ENCODE results near the gene MAP1A. TPM values are rescaled to one million over a fixed set of nuclear protein-coding genes. Genes with fewer than 3 reads are reported as not detected.

The MAP1A gene
- total RNA-seq, 1 donor from 2014 or later, result 7.1 TPM

DNA sequence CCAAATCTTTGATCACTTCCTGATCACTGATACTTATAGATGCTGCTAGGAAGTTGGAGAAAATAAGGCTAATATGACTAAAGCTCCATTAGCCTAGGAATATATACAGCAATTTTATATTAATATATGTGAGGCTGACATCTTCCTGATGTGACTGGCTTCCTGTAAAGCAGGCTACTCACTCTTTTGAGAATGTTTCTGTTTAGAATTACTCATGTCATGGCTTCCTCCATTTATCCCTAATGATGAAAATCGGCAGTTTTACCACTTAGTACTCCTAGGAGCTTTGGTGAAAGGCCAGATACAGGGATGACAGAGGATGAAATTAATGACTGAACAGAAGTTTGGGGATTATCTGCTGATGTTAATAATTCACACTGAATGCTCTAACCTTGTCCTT, 3.9 kb upstream of the MAP1A start:
- Histone ChIP-seq H3K36me3 (no peaks in the 10 kb centered on the region), H3K27ac (no peak overlapping the region), H3K27me3 (ENCODE audit: low read depth) (peaks cover 5% of the 10 kb centered on the region), H3K9me3 (no peaks in the 10 kb centered on the region), H3K4me3 (no peak overlapping the region), H3K4me1 (peaks cover 37% of the 10 kb centered on the region)
- TF ChIP-seq, protein P1, sequence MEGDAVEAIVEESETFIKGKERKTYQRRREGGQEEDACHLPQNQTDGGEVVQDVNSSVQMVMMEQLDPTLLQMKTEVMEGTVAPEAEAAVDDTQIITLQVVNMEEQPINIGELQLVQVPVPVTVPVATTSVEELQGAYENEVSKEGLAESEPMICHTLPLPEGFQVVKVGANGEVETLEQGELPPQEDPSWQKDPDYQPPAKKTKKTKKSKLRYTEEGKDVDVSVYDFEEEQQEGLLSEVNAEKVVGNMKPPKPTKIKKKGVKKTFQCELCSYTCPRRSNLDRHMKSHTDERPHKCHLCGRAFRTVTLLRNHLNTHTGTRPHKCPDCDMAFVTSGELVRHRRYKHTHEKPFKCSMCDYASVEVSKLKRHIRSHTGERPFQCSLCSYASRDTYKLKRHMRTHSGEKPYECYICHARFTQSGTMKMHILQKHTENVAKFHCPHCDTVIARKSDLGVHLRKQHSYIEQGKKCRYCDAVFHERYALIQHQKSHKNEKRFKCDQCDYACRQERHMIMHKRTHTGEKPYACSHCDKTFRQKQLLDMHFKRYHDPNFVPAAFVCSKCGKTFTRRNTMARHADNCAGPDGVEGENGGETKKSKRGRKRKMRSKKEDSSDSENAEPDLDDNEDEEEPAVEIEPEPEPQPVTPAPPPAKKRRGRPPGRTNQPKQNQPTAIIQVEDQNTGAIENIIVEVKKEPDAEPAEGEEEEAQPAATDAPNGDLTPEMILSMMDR (IDR thresholded peaks at IDR 0.05), result no peak
- ATAC-seq (no peak), DNase-seq (no peak)
- intact Hi-C loops (cut with DNase I), result no loop called here

DNA sequence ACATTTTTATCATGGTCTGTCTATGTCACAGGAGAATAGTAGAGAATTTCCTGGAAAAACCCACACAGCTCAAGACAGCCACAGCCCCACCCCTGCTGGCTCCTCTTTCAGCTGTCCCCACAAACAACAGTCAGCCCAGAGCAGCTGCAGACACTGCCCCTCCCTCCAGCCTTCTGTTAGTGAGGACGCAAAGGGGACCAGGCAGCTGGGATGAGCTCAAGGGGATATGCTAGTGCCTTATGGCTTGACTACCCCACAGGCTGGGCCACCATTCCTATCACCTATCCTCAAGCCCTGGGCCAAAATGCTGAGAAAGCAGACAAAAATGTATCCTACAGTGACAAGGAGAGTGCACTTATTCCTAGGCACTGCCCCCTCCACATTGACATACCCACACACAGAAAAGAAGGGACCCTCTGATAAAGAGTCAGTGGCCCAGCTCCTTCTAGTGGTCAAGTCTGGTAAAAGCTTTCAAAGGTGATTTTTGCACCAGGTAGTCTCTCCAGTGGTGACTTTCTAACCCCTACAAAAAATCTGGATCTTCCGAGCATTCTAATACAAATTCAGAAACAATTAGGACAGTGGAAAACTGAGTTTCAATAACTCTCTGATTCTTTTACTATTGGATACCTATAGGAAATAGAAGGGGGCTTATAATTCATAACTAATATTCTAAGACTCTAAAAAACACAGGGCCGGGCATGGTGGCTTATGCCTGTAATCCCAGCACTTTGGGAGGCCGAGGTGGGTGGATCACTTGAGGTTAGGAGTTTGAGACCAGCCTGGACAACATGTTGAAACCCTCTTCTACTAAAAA, 3.0 kb upstream of the MAP1A start:
- no peak for DNase-seq
- H3K4me1 ChIP-seq, result peaks cover 41% of the 10 kb centered on the region

DNA sequence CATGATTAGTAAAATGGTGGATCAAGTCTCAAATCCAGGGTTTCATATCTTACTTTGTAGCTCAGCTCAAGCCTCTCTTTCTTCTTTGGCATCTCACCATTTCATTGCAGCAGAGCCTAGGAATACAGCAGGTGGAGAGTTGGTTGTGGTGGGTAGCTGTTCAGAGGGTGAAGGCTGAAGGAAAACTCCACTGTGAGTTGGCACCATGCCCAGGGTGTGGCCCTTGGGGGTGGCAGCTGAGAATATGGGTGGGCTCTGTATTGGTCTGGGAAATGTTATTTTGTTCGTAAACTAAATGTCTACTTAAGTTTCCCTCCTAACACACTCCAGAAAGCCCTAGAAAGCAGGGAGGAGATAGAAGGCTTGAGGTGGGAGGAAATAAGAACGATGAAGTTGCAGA, 1.7 kb upstream of the MAP1A start:
- Histone ChIP-seq H3K27ac (no peak overlapping the region), H3K4me1 (peaks cover 33% of the 10 kb centered on the region), H3K27me3 (ENCODE audit: low read depth) (peaks cover 5% of the 10 kb centered on the region), H3K36me3 (no peaks in the 10 kb centered on the region), H3K9me3 (no peaks in the 10 kb centered on the region), H3K4me3 (no peak overlapping the region)
- DNase-seq (no peak), ATAC-seq (no peak)
- intact Hi-C loops (cut with DNase I), result no loop called here
- TF ChIP-seq, protein P1 (IDR thresholded peaks at IDR 0.05), result no peak

More for the DNA sequence above, 3.0 kb upstream of the MAP1A start:
- Histone ChIP-seq H3K4me3 (no peak overlapping the region), H3K27ac (no peak overlapping the region), H3K27me3 (ENCODE audit: low read depth) (peaks cover 5% of the 10 kb centered on the region), H3K9me3 (no peaks in the 10 kb centered on the region), H3K36me3 (no peaks in the 10 kb centered on the region)
- intact Hi-C loops (cut with DNase I), result no loop called here
- no peak for ATAC-seq
- TF ChIP-seq, protein P1 (IDR thresholded peaks at IDR 0.05), result peak; percentile 30

DNA sequence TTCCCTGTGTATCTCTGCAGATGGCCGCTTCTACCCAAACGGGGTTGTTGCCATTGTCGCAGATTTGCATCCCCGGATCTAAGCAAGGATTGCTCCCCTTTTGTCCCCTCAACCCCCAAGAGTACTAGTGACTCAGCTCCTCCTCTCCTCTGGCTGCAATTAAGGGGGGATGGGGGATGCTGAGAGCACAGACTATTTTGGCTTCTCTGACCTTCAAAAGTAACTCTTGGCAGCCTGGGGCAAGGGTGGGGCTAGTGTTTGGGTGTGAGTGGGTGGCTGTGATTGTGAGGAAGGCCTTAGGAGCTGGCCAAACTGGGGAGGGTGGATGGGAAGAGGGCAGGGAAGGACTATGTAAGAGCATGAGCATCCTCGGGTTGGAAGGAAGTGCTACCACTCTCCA, 1.2 kb upstream of the MAP1A start:
- DNase-seq (no peak), ATAC-seq (no peak)
- no peaks in the 10 kb centered on the region for H3K36me3 ChIP-seq
- TF ChIP-seq, protein P1 (IDR thresholded peaks at IDR 0.05), result no peak
- no peaks in the 10 kb centered on the region for H3K9me3 ChIP-seq
- H3K27me3 ChIP-seq (ENCODE audit: low read depth), result peaks cover 5% of the 10 kb centered on the region
- H3K4me1 ChIP-seq, result peaks cover 30% of the 10 kb centered on the region
- intact Hi-C loops (cut with DNase I), result no loop called here
- H3K27ac ChIP-seq, result no peak overlapping the region
- no peak overlapping the region for H3K4me3 ChIP-seq

DNA sequence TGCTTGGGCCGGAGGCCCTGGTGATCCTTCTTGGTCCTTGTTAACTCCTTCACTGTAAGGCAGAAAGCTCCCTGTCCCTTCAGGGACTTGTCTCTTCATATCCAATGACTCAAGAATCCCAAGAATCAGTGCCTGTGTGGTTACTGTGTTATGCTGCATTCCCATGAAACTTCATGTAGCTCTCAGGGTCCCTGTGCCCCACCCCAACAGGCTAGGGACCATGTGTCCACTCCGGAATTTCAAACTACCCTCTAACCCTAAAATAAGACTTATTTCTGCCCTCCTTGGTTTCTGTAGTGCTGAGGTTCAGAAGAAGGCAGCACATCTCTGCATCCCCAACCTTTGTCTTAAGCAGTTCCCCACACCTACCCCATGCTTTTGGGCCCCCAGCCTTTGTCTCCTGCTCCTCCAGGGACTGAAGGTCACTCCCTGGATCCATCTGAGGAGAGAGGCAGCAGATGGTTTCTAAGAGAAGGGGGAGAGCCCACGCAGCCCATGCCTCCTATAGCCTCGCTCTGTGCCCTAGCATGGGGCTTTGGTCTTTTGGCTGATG, 531 bp upstream of the MAP1A start:
- no peak for DNase-seq
- Histone ChIP-seq H3K4me1 (peaks cover 24% of the 10 kb centered on the region), H3K4me3 (peak overlapping the region; percentile 42), H3K36me3 (no peaks in the 10 kb centered on the region), H3K27me3 (ENCODE audit: low read depth) (peaks cover 5% of the 10 kb centered on the region), H3K27ac (no peak overlapping the region), H3K9me3 (no peaks in the 10 kb centered on the region)
- TF ChIP-seq, protein P1 (IDR thresholded peaks at IDR 0.05), result no peak
- intact Hi-C loops (cut with DNase I), result no loop called here
- no peak for ATAC-seq
